Measurements from ENCODE around the gene ABLIM2. TPM values are rescaled to one million over a fixed set of nuclear protein-coding genes. Genes with fewer than 3 reads are reported as not detected.

The ABLIM2 gene
- total and polyA plus RNA-seq, 10 of the 15 experiments (the other 5 are each of a cell fraction or from before 2014, with no cell fraction given), result 0.03 to 0.15 (median 0.05) TPM; not detected in 7

DNA sequence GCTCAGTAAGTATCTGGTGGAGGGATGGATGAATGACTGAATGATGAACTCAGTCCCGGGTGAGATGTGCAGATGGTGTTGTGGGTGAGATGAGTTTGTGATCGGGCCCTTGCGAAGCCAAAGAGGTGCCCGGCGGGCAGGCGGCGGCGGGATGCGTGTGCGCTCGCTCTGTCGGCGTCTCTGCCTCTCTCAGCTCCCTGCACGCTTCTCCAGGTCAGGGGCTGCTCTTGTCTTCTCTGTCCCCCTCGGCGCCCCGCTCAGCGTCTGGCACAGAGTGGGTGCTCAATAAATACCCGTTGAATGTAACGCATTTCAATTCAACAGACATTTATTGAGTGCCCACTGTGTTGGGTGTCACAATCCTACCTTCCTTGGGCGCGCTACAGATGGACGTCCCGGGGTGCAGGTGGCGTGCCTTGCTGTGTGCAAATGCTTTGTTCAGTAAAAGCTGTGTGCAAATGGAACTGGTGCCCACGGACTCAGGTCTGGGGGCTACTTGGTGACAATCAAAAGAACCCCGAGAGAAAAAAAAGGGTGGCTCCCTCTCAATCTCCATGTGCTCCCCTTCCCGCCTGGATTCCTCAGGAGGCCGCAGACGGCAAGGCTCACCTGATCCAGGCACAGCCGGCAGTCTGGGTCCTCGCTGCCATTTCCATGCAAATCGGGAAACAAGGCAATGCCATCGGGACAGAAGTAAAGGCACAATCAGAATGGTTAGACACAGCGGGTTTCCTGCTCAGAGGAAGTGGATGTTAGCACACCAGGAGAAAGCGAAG lies 153.4 kb downstream of the ABLIM2 start:
- no peak overlapping the region for H2AFZ ChIP-seq (ENCODE audit: control insufficient read depth, low read depth, low read length)
- H3K79me2 ChIP-seq (ENCODE audit: control insufficient read depth, insufficient read depth, low read length), result no peaks in the 10 kb centered on the region
- TF ChIP-seq, protein P1, sequence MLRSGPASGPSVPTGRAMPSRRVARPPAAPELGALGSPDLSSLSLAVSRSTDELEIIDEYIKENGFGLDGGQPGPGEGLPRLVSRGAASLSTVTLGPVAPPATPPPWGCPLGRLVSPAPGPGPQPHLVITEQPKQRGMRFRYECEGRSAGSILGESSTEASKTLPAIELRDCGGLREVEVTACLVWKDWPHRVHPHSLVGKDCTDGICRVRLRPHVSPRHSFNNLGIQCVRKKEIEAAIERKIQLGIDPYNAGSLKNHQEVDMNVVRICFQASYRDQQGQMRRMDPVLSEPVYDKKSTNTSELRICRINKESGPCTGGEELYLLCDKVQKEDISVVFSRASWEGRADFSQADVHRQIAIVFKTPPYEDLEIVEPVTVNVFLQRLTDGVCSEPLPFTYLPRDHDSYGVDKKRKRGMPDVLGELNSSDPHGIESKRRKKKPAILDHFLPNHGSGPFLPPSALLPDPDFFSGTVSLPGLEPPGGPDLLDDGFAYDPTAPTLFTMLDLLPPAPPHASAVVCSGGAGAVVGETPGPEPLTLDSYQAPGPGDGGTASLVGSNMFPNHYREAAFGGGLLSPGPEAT (IDR thresholded peaks at IDR 0.05; ENCODE audit: low read depth), result no peak
- TF ChIP-seq, protein P2, sequence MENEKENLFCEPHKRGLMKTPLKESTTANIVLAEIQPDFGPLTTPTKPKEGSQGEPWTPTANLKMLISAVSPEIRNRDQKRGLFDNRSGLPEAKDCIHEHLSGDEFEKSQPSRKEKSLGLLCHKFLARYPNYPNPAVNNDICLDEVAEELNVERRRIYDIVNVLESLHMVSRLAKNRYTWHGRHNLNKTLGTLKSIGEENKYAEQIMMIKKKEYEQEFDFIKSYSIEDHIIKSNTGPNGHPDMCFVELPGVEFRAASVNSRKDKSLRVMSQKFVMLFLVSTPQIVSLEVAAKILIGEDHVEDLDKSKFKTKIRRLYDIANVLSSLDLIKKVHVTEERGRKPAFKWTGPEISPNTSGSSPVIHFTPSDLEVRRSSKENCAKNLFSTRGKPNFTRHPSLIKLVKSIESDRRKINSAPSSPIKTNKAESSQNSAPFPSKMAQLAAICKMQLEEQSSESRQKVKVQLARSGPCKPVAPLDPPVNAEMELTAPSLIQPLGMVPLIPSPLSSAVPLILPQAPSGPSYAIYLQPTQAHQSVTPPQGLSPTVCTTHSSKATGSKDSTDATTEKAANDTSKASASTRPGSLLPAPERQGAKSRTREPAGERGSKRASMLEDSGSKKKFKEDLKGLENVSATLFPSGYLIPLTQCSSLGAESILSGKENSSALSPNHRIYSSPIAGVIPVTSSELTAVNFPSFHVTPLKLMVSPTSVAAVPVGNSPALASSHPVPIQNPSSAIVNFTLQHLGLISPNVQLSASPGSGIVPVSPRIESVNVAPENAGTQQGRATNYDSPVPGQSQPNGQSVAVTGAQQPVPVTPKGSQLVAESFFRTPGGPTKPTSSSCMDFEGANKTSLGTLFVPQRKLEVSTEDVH (IDR thresholded peaks at IDR 0.05; ENCODE audit: low read depth, partially characterized antibody), result no peak
- FAIRE-seq (no peak), DNase-seq (ENCODE audit: low read depth, low spot score) (no peak), ATAC-seq (no peak)
- H4K20me1 ChIP-seq (ENCODE audit: control insufficient read depth, insufficient read depth), result no peaks in the 10 kb centered on the region
- RAD21 ChIA-PET (ENCODE audit: unreplicated experiment), result no interaction called here
- no peak overlapping the region for H3K27ac ChIP-seq (ENCODE audit: control insufficient read depth, insufficient read depth)
- WGBS (ENCODE audit: insufficient coverage, insufficient replicate concordance, low lambda C conversion rate, missing lambda C conversion rate), result 55% methylated on average over 33 of the region's 36 CpGs
- POLR2A ChIA-PET, result no interaction called here
- no peak overlapping the region for H3K4me2 ChIP-seq (ENCODE audit: control insufficient read depth, insufficient read depth)
- SMC1A ChIA-PET (ENCODE audit: uncharacterized antibody, unreplicated experiment), result no interaction called here
- H3K36me3 ChIP-seq (ENCODE audit: control insufficient read depth in 2 of 2, insufficient read depth in 2 of 2, low read length in 1 of 2), result no peaks in the 10 kb centered on the region
- H3K27me3 ChIP-seq (replicated peaks in 1 of 2; ENCODE audit: control insufficient read depth in 2 of 2, insufficient read depth in 2 of 2, low read length in 1 of 2), result peaks cover 0 to 3% of the 10 kb centered on the region in 2 experiments; a peak in 3 of 4 replicates
- CTCF ChIA-PET, result no interaction called here
- no TSS peak for BruUV-seq (replicated peaks)
- in situ Hi-C loops (cut with MboI) (no loop called here), intact Hi-C loops (cut with micrococcal nuclease; ENCODE audit: unreplicated experiment) (no loop called here)
- H3K9me3 ChIP-seq (replicated peaks; ENCODE audit: control insufficient read depth, insufficient read depth, low read length), result no peaks in the 10 kb centered on the region
- no peaks in the 10 kb centered on the region for H3K4me1 ChIP-seq (ENCODE audit: control insufficient read depth, insufficient read depth, low read length)
- no peak overlapping the region for H3K9ac ChIP-seq (ENCODE audit: control insufficient read depth, insufficient read depth, low read length)
- H3K4me3 ChIP-seq, result no peak overlapping the region
